ENCODE measurements around the gene C11orf71.

Gene C11orf71

DNA sequence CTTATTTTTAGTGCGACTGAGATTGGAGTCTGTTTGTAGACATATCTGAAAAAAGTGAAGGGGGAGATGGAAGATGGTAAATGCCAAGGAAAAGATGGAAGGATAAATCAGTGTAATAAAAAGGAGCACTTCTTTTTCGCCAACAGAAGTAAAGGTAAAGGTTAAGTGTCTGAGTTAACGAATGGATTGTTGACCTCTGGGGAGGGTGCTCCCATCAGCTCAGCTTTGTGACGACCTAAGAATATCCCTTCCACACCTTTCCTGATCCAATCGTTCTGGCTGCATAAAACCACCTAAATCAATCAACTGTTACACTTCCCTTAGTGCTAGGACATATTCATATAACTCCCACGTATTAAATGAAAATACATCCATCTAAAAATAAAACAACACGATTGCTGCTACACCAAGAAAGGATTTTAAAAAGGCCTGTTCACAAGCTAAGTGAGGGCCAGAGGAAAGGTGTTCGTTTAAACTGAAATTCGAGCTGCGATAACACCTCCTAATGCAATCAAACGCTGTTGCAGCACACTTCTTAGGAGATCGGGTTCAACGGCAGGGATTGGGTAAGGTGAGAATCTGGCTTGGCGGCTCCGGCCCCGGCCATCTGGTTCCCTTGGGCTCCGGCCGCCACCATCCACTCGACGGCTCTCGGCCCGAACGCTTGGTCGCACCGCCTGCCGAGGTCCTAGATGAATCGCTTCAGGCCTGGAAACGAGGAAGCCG, 658 bp downstream of the C11orf71 start:
- DNase-seq (ENCODE audit: low read depth): peak; percentile 38

DNA sequence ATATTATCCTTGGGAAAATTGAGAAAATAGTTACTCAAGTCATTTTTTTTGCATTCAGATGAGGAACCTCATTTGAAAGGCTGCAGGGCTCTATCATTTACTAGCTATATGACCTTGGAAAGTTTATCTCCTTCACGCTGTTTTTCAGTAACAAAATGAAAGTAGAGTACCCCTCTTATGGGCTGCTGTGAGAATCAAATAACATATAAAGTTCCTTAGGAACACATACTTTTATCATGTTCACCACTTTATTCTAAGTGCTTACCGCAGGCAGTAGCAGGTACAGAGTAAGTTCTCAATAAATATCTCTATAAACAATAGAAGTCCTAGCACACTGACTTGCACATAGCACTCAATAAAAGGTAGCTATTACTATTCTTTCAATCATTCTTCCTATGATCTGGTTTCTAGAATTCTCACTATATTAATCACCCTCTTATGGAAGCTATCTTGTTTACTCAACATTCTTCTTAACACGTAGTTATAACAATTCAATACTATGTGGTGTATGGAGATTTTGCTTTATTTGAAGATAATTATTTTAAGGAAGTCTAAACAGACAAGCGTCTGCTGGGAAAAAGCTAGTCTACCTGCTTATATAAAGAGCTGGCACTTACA, 1.9 kb downstream of the C11orf71 start:
- peak; percentile 66 for DNase-seq (ENCODE audit: low read depth)

DNA sequence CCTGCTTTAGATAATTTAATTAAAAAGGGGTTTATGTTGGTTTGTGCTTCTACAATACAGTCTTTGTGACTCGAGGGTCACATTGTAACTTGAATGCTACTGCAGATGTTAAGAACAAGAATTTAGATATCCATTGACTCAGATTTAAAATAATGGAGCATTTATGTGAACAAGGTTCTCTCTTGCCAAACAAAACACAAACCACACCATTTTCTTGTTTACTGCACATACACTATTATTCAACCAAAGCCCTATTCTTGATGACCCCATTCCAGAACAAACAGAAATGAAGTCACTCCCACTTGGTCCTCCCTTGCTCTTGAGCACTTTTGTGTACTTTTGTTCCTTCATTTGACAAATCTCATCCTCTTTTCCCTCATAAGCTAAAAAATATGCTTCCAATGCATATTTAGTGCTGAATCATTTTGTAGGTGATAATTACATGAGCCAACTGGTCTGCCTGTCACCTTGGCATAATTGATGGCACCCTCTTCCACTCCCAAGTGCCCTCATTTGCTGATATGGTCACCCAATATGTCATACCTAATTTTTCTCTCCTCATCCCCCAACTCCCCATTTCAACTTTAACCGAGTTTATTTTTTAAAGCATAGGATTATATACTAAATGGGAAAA, 2.8 kb downstream of the C11orf71 start:
- DNase-seq (ENCODE audit: low read depth): no peak

DNA sequence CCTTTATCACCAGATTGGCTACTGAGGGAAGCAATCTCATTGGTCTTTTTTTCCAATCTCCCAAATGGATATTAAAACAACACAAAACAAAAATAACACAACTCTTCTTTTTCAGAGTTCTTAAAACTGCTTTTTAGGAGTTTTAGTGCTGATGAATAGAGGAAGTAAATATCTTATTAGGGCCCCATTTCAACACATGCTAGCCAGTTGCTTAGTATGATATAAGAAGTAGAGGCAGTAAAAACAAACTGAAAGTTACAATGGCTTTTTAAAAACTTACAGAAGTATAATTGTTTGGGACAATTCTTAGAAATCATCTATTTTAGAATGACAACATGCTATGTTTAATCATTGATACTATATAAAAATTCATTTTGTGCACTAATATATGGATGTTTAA, 3.4 kb downstream of the C11orf71 start:
- DNase-seq (ENCODE audit: low read depth): no peak

DNA sequence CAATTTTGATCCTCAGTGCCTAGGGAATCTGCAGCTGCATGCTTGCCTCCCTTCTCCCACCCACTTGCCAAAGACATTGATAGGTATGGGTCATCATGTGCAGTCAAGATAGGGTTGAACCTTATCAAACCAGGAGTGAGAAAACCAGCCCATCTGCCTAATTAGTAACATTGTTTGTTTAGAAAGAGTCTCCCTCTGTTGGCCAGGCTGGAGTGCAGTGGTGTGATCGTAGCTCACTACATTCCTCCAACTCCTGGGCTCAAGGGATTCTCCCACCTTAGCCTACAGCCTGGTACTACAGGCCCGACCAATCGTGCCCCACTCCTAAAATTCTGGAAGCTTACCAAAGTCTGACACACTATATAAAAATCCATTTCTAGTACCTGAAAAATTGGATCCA, 4.6 kb downstream of the C11orf71 start:
- peak; percentile 27 for DNase-seq (ENCODE audit: low read depth)

DNA sequence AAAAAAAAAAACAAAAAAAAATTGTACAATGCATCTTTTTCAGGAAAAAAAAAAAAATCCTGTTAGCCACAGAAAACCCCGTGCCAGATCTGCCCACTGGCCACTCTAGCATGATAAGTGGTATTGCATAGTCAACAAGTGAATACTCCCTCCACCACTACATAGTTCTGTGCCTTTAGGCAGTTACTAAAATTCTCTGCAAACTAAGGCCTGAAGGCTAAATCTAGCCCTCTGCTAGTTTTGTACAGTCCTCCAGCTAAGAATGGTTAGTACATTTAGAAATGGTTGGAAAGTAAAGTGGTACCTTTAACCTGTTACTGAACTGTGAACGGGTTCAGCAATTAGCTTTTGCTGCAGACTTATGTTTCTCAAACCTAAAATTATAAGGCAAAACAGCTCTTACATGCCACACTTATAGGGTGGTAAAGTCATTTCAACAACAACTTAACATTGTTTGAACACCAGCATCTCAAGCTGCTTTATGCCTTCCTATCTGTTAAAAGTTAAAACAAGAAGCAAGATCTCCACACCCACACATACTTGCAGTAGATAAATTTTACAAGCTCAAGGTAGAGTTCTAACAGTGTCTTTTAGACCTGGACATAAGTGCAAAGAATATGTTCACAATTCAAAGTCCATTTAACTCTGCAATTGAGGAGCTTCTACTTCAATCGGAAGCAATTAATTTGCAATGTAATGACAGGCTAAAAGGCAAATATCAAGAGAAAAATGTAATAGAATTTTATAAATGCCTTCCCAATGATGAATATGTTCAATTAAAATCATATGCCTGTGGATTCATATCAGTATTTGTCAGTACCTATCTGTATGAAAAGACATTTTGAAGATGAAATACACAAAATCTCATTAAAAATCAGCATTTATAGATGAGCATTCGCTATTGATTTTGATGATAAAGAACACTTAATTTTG, 7.3 kb downstream of the C11orf71 start:
- DNase-seq (ENCODE audit: low read depth): no peak

DNA sequence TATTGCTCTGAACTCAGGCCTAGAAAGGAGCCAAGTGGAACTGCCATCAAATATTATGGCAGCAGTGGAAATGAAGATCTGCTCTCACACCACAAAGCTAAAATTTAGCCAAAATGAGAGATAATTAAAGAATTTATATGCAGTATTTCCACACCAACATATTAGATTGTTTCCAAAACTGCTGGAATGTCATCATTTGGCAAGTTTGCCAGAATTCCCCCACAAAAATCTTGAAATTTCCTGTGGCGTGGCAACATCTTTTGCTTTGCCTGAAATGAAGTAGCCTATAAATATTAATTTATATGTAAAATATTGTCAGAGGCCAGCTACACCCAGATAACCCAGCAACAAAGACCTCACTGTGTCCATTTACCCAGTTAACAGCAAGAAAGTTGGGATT, 13.8 kb downstream of the C11orf71 start:
- no peak for DNase-seq (ENCODE audit: low read depth)

DNA sequence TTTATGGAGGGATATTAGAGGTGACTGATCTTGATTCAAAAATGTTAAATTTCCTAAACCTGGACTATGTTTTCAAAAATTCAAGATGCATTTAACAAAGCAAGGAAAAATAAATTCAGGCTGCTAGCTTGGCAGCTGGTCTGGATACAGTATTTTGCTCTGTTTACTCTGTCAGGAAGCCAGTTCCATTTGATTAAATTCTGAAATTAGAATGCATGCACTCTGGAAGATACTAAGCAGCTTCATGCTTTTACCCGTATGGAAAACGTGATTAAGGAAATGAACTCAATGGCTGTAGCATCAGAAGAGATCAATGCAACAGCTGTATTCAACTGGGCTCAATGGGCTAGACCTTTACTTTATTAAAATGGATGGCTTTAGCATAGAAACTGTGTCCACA, 14.2 kb downstream of the C11orf71 start:
- no peak for DNase-seq (ENCODE audit: low read depth)

DNA sequence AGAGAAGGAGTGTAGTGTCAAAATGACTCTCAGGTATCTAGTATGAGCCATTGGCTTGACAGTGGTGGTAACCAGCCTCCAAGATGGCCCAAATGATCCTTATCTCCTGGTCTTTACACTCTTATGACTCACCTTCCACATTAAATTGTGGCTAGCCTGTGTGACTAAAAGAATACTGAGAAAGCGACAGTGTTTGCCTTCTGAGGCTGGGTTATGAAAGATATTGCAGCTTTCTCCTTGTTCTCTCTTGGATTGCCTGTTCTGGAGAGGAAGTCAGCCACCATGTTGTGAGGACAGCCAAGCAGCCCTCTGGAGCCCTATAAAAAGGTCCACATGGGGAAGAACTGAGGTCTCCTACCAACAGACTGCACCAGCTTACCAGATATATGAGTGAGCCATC, 15.8 kb downstream of the C11orf71 start:
- DNase-seq (ENCODE audit: low read depth): peak; percentile 60

DNA sequence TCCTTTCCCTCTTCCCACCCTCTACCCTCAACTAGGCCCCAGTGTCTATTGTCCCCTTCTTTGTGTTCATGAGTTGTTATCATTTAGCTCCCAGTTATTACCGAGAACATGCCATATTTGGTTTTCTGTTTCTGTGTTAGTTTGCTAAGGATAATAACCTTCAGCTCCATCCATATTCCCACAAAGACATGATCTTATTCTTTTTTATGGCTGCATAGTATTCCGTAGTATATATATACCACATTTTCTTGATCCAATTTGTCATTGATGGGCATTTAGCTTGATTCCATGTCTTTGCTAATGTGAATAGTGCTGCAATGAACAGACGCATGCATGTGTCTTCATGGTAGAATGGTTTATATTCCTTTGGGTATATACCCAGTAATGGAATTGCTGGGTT, 17.8 kb downstream of the C11orf71 start:
- DNase-seq (ENCODE audit: low read depth): no peak

DNA sequence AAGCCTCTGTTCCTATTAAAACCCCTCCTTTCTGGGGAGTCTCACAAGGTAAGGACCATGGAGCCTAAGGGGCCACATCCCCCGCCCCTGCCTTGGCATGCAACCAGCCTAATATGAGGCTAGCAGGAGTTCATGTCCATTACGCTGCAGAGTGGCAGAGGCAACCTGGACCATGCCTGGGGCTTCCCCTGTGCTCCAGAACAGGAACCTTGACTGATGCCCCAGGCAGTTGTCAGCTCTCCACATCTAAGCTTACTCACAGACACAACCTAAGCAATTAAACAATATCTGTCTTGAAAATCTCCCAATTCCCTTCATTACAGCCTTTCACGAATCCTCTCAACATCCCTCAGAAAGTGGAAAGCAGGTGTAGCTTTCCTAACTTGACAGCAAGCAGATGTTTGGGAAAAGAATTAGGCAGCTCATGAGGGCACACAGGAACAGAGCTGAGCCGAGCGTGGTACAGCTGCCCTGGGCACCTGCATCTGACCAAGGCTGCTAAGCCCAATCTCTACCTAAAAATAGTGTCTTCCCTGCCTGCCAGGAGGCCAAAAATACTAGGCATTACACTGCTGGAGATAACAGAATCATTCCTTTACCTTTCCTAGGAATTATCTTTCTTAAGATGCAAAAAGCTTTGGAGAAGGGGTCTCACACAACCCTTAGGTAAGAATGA, 20.8 kb downstream of the C11orf71 start:
- no peak for DNase-seq (ENCODE audit: low read depth)

DNA sequence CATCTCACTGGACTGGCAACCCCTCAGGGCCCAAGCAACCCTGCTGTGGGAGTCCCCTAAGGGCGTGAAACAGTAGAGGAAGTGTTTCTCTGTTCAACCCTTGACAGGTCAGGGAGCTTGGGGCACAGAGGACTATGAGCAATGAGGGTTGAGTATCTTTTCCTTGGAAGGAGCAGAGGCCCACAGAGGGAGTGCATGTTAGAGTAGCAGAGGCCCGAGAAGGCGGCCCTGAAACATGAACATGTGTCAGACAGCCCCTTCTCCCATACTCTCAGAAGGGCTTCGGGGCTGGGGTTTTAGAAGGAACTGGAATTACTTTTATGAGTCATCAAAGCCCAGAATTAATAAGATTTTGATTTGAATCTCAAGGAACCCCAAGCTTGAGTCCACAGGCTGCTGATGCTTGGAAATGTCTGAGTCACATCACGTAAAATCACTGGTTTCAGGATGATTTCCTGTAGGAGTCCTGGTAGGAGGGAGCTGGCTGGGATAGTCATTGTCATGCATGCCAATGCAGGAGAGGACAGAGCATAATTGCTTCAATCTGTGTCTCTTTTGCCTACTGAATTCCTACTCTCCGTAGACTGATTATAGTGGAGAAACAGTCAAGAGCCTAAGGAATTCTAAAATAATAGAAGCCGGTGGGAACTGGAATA, 22.6 kb downstream of the C11orf71 start:
- peak; percentile 95 for DNase-seq (ENCODE audit: low read depth)

DNA sequence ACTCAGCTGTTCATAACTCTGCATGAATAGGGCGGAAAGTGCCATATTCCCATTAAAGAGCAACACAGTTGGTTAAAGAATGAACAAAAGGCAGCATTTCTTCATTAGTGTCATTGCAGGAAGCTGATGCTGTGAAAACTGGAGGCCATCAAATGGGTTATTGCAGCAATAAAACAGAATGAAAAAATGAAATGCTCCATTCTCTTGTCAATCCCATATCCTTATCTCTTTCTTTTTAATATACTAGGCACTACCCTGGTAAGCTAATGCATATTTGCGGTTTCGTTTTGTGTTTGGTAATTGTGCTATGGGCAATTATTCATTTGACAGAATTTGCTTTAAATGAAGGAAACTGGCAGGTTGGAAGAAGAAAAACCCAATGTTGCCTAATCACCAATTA, 25.3 kb downstream of the C11orf71 start:
- no peak for DNase-seq (ENCODE audit: low read depth)

DNA sequence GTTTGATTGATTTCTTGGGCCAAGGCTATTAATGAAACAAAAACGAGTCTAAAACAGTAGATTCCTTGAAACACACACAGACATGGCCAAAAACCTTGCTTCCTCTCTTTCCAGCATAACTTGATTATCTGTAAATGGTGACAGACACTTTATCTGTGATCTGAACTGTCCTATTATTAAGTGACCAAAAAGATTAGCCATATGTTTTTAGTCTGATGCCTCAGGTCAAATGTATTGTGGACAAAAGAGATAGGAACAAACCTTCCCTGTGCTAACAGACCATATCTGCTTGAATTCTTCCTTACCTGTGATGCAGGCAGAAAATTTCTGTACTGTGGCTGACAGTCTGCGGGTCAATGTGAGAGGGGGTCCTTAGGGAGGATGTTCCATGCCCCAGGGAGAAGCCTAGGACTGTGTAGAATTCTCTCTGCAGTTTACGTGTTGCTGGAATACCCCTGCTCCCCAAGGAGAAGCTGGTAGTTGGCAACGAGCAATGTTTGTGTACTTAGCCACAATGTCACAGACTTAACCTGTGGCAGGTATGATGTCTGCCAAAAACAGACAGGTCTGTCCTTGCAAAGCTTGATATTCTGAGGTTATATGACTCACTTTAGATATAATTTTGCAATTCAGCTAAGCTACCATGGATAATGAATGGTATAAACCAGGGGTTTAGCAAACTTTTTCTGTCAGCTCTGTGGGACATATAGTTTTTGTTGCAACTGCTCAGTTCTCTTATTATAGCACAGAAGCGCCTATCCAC, 31.2 kb downstream of the C11orf71 start:
- DNase-seq (ENCODE audit: low read depth): no peak

DNA sequence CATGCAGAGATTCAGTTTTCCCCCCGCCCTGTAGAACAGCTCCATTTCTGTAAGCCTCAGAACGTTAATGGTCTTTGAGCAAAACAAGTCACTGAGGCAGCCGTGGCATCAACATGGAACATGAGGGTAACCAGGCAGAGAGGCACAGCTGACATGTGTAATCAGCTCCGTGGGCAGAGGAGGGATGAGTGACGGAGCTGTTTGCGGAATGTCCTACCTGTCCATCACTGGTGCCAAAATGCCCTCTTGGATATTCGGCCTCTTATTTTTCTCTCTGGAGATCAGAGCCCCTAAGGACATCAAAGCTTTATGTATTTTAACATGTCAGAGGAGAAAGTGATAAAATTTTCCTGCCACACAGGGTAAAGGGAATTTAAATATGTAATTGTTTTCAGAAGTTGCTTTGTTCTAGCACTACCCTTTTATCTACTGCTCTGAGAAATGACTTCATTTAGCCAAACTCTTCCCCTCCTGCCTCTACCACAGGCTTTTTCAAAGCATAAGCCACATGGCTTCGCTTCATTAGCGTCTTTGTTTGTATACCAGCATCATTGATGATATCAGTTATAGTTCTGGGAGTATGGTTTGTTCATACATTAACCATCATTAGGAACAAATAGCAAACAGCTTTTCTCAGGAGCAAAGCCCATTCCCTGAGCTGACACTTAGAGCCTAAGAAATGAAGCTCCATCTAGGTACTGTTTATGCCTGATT, 32.9 kb downstream of the C11orf71 start:
- DNase-seq (ENCODE audit: low read depth): no peak

DNA sequence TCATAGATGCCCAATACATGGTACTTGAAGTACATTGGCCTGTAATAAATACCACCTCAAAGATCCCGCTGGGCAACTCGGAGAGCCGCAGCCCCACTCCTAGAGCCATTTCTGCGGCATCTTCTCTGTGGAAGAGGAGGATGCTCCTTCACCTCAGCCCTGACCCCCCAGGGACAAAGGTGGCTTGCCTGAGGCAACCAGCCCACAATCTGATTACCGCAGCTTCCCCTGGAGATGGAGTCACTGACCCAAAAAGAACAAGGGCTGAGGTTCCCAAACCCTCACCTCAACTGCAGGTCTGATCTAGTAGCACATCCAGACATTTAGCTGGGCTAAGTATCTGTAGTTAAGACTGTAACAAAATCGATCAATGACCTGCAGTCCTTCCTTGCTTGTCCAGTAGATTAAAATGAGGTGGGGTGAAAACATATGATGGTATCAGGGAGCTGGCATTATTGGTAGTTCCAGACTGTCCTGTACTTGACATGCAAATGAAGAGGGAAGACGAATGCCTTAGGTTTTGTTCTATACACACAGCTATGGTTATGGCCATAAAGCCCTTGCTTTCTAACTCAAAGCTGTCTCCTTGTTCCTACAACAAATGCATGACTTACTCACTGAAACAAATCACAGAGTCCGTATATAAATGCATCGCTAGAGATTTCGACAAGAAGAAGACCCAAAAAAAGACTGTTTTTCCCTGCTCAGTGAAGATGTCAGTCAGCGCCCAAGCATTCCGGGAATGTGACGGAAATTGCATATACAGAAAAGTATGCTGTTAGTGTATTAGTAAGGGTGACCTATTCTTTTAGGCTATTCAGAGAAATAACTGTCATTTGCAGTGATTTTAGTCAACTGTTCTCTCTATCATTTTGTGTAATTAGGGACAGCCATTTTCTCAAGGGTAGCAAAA, 33.7 kb downstream of the C11orf71 start:
- peak; percentile 96 for DNase-seq (ENCODE audit: low read depth)

DNA sequence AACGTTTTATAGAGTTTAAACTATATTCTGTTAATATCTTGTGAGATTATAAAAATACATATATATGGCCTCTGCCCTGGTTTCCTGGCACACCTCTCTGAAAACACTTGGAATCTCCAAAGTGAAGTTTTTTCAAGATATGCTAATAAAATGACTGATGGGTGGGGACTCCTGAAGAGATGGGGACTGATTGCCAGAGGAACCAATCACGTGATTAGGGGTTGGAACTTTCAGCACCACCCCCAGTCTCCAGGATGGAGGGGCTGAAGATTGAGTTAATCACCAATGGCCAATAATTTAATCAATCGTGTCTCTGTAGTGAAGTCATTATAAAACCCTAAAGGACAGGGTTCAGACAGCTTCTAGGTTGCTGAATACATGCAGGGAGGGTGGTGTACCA, 37.4 kb downstream of the C11orf71 start:
- DNase-seq (ENCODE audit: low read depth): no peak

DNA sequence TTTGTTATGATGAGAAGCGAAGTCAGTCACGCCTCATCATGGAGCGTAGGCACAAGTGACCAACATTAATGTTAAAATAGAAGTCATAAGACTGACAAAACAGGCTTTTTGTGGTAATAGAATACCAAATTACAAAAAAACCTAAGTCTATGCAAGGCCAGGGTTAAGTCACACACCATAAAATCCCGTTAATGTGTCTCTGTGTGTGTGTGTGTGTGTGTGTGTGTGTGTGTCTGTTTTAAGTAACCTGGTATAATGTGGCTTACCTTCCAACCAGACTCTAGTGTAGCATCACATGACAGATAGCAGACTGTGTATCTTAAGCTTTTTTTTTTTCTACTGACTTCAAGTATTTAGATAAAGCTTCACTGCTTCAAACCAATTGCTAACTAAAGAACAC, 38.0 kb downstream of the C11orf71 start:
- DNase-seq (ENCODE audit: low read depth): no peak

DNA sequence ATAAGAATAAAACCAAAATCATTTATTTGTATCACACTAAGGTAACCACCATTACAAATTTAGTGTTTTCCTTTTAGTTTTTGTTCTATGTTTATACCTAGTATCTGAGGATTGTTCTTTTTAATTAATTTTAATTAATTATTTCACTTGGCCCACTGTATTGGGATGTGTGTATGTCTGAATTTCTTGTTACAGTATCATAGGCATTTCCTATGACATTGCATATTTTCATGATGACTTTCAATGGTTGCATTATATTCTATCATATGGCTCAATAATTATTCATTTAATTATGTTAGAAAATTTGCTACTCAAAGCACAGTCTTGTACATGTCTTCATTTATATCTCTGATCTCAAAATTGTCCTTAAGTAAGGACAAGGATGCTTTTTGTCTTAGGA, 41.0 kb downstream of the C11orf71 start:
- peak; percentile 79 for DNase-seq (ENCODE audit: low read depth)

Measured in ELR (cell line).